ENCODE data around the gene KIF21B.
"Not testable (repeated sequence)": the region's sequence is repeated elsewhere in the genome, so short reads cannot be mapped to it uniquely, and the experiment has no call there.

Gene KIF21B

DNA sequence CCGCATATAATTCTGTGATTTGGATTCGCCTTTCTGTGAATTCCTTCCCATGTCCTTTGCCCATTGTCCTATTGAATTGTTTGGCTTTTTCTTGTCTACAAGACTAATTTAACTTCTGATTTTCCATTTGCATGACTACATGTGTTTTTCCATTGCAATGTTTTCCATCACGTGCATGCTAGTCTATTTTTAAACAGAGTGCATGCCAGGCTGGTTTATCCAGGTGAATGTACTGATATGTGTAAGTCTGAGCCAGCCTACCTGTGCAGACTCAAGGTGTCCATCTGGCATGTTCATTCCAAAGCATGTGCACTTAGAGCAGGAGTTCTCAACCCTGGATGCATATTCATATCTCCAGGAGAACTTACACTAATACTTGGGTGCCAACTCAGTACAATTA is 69.1 kb downstream of the KIF21B start:
- no peak for DNase-seq (ENCODE audit: low read depth in 2 of 3, low spot score in 2 of 3)

DNA sequence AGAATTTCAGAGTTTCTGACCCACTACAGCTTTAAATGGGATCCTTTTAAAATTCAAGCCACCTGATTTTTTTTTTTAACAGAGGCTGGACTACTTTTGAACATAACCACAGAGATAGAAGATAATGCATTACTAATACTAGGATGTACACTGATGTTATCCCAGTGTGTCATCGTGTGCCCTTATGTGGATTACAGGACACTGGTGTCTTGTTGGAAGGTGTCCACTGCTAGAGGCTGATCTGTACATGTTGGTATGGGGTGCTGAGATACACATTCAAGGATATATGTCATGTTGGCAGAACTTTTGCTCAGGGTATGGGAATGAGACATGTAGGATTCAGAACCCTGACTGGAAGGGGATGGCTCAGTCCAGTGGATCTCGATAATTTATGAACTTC is 72.5 kb downstream of the KIF21B start:
- DNase-seq (ENCODE audit: low read depth in 2 of 3, low spot score in 2 of 3) = no peak

DNA sequence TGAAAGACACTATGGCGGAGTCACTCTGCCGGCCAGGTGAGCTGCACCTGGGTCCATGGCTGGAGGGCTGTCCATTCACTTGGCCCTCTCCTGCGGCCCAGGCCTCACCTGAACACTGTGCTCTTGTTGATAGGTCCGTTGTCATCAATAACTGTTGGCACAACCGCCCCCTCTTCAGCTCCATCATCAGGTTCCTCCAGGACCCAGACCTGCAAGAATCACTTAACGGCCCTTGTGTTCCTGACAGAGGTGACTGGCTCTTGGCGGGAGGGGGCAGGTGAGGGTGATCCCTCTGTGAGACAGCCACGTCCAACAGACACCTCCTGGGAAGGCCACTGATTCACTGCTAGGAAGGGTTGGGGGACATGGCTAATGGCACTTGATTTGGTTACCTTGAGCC is 73.9 kb downstream of the KIF21B start:
- DNase-seq (ENCODE audit: low read depth in 2 of 3, low spot score in 2 of 3) = no peak

DNA sequence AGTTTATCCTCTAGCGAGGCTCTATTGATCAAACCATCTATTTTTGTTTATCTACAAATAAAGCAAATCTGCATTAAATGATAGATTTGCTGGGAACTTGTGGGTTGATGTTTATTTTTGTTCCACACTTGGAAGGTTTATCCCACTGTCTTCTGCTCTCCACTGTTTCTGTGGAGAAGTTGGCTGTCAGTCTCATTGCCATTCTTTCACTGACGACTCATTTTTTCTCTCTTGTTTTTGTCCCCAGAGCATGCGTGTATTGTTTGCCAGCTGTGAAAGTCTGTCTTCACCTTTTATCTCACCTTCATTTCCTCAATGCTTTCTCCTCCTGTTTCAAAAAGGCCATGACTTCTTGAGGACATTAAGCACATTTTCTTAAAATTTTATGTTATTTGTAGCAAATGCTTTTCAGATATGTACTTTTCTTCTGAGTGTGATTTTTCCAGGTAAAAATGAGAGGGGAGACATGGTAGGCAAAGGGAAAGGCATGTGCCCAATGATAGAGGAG is 76.4 kb downstream of the KIF21B start:
- no peak for DNase-seq (ENCODE audit: low read depth in 2 of 3, low spot score in 2 of 3)

DNA sequence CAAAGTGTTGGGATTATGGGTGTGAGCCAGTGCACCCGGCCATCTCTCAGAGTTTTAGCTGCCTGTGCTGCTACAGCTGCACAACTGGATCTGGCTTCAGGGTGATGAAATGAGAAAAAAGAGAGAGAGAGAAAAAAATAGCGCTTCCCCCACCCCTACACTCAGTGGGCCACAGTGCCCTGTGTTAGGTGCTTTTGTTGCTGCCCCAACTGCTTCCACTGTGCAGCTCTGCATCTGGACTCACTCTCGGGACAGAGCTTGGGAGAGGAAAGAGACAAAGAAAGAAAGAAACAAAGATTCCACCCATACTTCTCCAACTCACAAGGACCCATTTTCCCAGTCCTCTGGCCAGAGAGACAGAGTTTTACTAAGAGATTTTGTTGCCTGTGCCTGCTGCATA is 78.4 kb downstream of the KIF21B start:
- DNase-seq (ENCODE audit: low read depth in 2 of 3, low spot score in 2 of 3) = no peak

DNA sequence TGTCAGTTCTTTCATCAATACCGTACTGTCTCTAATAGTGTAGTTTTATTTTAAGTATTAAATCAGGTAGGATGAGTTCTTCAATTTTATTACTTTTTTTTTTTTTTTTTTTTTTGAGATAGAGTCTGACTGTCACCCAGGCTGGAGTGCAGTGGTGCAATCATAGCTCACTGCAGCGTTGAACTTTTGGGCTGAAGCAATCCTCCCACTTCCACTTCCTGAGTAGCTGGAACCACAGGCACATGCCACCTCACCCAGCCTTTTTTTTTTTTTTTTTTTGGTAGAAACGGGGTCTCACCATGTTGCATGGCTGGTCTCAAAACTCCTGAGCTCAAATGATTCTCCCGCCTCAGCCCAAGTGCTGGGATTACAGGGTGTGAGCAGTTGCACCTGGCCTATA is 84.6 kb downstream of the KIF21B start:
- DNase-seq (ENCODE audit: low read depth in 2 of 3, low spot score in 2 of 3) = no peak

GRCh38 chr1:200935286-200935962 is 88.1 kb downstream of the KIF21B start:
- not testable (repeated sequence) for DNase-seq (ENCODE audit: low read depth in 2 of 3, low spot score in 2 of 3)

DNA sequence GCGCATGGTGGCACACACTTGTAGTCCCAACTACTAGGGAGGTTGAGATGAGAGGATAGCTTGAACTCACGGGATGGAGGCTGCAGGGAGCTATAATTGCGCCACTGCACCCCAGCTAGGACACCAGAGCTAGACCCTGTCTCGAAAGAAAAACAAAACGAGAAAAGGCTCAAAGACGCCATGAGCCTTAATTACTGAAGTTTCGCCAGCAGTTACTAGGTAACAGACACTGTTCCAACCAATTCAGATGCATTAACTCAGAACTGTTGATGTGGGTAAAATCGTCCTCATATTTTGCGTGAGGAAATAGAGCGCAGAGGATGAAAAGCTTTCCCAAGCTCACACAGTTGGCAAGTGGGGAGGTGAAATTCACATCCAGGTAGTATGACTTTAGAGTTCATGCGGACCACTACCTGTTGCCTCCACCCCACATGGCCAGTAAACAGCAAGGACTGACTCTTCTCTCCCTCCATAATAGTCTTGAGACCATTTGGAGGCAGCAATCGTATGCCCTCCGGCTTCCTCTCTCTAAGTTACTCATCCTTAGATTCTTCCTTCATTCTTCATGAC is 88.8 kb downstream of the KIF21B start:
- DNase-seq (ENCODE audit: low read depth in 2 of 3, low spot score in 2 of 3) = no peak

DNA sequence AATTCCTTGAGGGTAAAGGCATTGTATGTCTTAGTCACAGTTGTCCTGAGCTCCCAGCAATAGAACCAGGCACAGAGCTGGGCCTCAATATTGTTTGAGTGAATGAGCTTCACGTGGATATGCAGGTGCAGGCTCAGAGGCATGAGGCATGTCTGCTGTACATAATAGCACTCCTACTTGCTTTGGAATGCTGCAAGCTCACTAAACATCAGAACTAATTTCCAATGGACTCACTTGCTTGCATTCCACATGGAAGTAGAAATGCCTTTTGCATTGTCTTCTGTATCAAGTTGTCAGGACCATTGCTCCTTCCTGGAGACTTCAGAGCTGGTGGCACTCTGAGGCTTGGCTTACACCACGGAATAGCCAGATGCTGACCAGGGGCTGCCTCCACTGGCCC is 91.7 kb downstream of the KIF21B start:
- no peak for DNase-seq (ENCODE audit: low read depth in 2 of 3, low spot score in 2 of 3)

GRCh38 chr1:200930285-200930684 is 93.2 kb downstream of the KIF21B start:
- not testable (repeated sequence) for DNase-seq (ENCODE audit: low read depth in 2 of 3, low spot score in 2 of 3)

DNA sequence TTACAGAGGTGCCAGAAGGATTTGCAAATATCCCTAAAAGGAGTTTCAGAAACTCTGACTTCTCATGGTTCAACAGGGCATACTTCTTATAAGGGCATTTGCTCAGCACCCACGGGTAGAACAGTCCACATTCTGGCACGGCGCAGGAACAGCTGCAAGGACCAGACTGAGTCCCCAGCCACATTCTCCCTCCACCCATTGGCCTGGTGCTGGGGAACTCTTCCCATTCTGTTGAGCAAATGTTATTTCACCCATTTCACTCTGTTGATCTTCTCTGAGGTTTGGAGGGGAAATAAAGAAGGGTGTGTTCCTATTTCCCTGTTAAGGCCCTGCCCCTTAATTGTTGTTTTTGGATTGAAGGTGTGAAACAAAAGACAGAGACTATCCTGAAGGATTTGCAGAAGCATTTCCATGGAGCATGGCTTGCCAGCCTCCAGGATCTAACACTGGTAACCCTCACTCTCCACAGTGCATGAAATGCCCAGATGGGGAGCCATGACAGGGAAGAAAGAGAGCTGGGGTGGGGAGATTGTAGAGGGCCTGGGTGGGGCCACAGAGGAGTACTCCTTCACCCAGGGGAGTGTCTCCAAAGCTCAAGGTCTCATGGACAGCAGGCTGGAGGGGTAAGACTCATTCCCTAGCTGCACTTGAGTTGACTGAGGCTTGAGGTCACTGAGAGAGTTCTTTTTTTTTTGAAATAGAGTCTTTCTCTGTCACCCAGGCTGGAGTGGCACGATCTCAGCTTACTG is 93.8 kb downstream of the KIF21B start:
- no peak for DNase-seq (ENCODE audit: low read depth in 2 of 3, low spot score in 2 of 3)

DNA sequence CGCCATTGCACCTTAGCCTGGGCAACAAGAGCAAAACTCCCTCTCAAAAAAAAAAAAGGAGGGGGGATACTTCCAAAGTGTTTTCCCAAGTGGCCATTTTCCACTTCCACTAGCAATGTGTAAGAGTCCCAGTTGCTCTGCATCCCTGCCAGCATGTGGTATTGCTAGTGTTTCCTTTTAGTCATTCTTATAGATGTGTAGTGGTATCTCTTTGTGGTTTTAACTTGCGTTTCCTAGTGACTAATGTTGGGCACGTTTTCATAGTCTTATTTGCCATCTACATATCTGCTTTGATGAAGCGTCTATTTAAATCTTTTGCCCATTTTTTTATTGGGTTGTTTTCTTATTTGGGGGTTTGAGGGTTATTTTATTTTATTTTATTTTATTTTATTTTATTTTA is 97.7 kb downstream of the KIF21B start:
- no peak for DNase-seq (ENCODE audit: low read depth in 2 of 3, low spot score in 2 of 3)

GRCh38 chr1:200923601-200924000 is 99.9 kb downstream of the KIF21B start:
- no peak for DNase-seq (ENCODE audit: low read depth in 2 of 3, low spot score in 2 of 3)

GRCh38 chr1:200922406-200922805 is 101.1 kb downstream of the KIF21B start:
- DNase-seq (ENCODE audit: low read depth in 2 of 3, low spot score in 2 of 3) = no peak

- DNase-seq (ENCODE audit: low read depth in 2 of 3, low spot score in 2 of 3) = no peak
Measured at GRCh38 chr1:200921571-200922110, 101.9 kb downstream of the KIF21B start.
